Esophagus squamous epithelium (tissue), 5 donors: ENCODE results near the gene ZFPM1. TPM values are rescaled to one million over a fixed set of nuclear protein-coding genes. Genes with fewer than 3 reads are reported as not detected.

ENCODE experiments used
- DNase-seq: peaks from one replicate; lab custom pipeline; 2025; lab: John Stamatoyannopoulos, UW
- H3K27ac ChIP-seq, 4 donors: fragments of 200-600 bp; sonication (generic); one replicate each; pipeline ENCODE4 v1.5.1; 2016 to 2019; ENCODE audit warnings: mild to moderate bottlenecking in 1 of 4
- H3K27me3 ChIP-seq, 4 donors: fragments of 200-600 bp; sonication (generic); 1 replicate in 3 of 4; 2 replicates in 1 of 4; pipeline versions ENCODE4 v1.5.1 to v1.6.0; 2017 to 2021; ENCODE audit warnings: antibody characterized with exemption in 1 of 4
- H3K36me3 ChIP-seq, 3 donors: fragments of 200-600 bp; sonication (generic); one replicate each; pipeline ENCODE4 v1.5.1; 2016 to 2019
- H3K4me1 ChIP-seq, 3 donors: fragments of 200-600 bp; sonication (generic); one replicate each; pipeline ENCODE4 v1.5.1; 2017 to 2019
- H3K4me3 ChIP-seq, 4 donors: fragments of 200-600 bp; sonication (generic); 1 replicate in 3 of 4; 2 replicates in 1 of 4; pipeline ENCODE4 v1.5.1; 2016 to 2019; ENCODE audit warnings: mild to moderate bottlenecking in 2 of 4, moderate library complexity in 1 of 4
- H3K9me3 ChIP-seq, 3 donors: fragments of 200-600 bp; sonication (generic); one replicate each; pipeline ENCODE4 v1.5.1; 2016 to 2019
- CTCF ChIP-seq, 6 experiments: fragments of 450-650 bp in 4 of 6; fragments of 200-600 bp in 2 of 6; sonication (generic) in 2 of 6; IDR thresholded peaks; one replicate each; pipeline ENCODE4 v1.5.1; 2016 to 2019; ENCODE audit warnings: antibody characterized with exemption in 6 of 6, mild to moderate bottlenecking in 4 of 6, moderate library complexity in 4 of 6
- POLR2A ChIP-seq, 4 donors: fragments of 450-650 bp; IDR thresholded peaks; one replicate each; pipeline ENCODE4 v1.6.1; 2017; ENCODE audit warnings: antibody characterized with exemption in 4 of 4, mild to moderate bottlenecking in 4 of 4, moderate library complexity in 3 of 4
- WGBS, 2 donors: methylation state at CpG; one replicate each; pipeline ENCODE4 v1.1.5; 2018; 5-methylcytosine and 5-hydroxymethylcytosine counted together
- intact Hi-C: fragments of 100-400 bp; cut with DNase I; formaldehyde crosslinking; loops from one replicate; pipeline ENCODE4 v1.15.0; 2022
- total RNA-seq, 4 donors: library from RNA; depleted of rRNA; stranded (reverse); fragments of >200 nt; gene quantifications; one replicate each; pipeline ENCODE4 v1.1.0, GENCODE V29; 2016
- donor health status: DM: yes; HTN: yes; CAD: no.

ZFPM1 gene
- total RNA-seq, 4 donors from 2014 or later, result 0.67 to 1.7 (median 1.2) TPM

- no peak overlapping the region for H3K27ac ChIP-seq
- peaks cover 0 to 71% (median 0%) of the 10 kb centered on the region in 4 donors for H3K27me3 ChIP-seq
- H3K4me3 ChIP-seq, result no peak overlapping the region
- no peak for DNase-seq
- 69 to 80% methylated on average over 10 to 19 of the region's 32 CpGs for WGBS, 2 donors
- no peak for TF ChIP-seq POLR2A (IDR thresholded peaks at IDR 0.05)
- no peak for TF ChIP-seq CTCF (IDR thresholded peaks at IDR 0.05)
- no peaks in the 10 kb centered on the region for H3K36me3 ChIP-seq
- H3K4me1 ChIP-seq, result peaks cover 2 to 14% (median 3%) of the 10 kb centered on the region in 3 donors
- intact Hi-C loops, result loop anchor here (5.0 kb wide), 1 partner anchor 241 kb away; no protein-coding TSS in a partner anchor
- H3K9me3 ChIP-seq, result no peaks in the 10 kb centered on the region
Measured at GRCh38 chr16:88438084-88438870, 14.8 kb upstream of the ZFPM1 start.

GRCh38 chr16:88439016-88439415, 14.1 kb upstream of the ZFPM1 start:
- no peak for DNase-seq
- H3K4me3 ChIP-seq, result no peak overlapping the region
- no peak for TF ChIP-seq POLR2A (IDR thresholded peaks at IDR 0.05)
- no peak for TF ChIP-seq CTCF (IDR thresholded peaks at IDR 0.05)
- H3K9me3 ChIP-seq, result no peaks in the 10 kb centered on the region
- H3K27ac ChIP-seq, result no peak overlapping the region
- no peaks in the 10 kb centered on the region for H3K36me3 ChIP-seq
- WGBS, 2 donors, result 73 to 76% methylated on average over 5 to 10 of the region's 17 CpGs
- peaks cover 3 to 17% (median 3%) of the 10 kb centered on the region in 3 donors for H3K4me1 ChIP-seq
- intact Hi-C loops, result loop anchor here (5.0 kb wide), 1 partner anchor 242 kb away; no protein-coding TSS in a partner anchor
- H3K27me3 ChIP-seq, result peaks cover 0 to 66% (median 0%) of the 10 kb centered on the region in 4 donors

- 71 to 87% methylated on average over 8 to 10 of the region's 12 CpGs for WGBS, 2 donors
Measured at GRCh38 chr16:88439706-88440105, 13.4 kb upstream of the ZFPM1 start.

GRCh38 chr16:88440111-88440510, 13.0 kb upstream of the ZFPM1 start:
- Histone ChIP-seq H3K36me3 (no peaks in the 10 kb centered on the region), H3K9me3 (no peaks in the 10 kb centered on the region), H3K27ac (no peak overlapping the region), H3K27me3 (peaks cover 0 to 62% (median 0%) of the 10 kb centered on the region in 4 donors), H3K4me3 (no peak overlapping the region), H3K4me1 (peaks cover 3 to 17% (median 3%) of the 10 kb centered on the region in 3 donors)
- intact Hi-C loops, result loop anchor here (5.0 kb wide), 2 partner anchors 87 to 122 kb away; no protein-coding TSS in a partner anchor
- DNase-seq, result no peak
- 70 to 93% methylated on average over 5 to 7 of the region's 14 CpGs for WGBS, 2 donors
- TF ChIP-seq POLR2A (IDR thresholded peaks at IDR 0.05) (no peak), CTCF (IDR thresholded peaks at IDR 0.05) (no peak)

More at GRCh38 chr16:88439706-88440105, 13.4 kb upstream of the ZFPM1 start:
- TF ChIP-seq POLR2A (IDR thresholded peaks at IDR 0.05) (no peak), CTCF (IDR thresholded peaks at IDR 0.05) (no peak)
- intact Hi-C loops, result loop anchor here (5.0 kb wide), 3 partner anchors 88 to 242 kb away; no protein-coding TSS in a partner anchor
- Histone ChIP-seq H3K36me3 (no peaks in the 10 kb centered on the region), H3K27ac (no peak overlapping the region), H3K4me3 (no peak overlapping the region), H3K9me3 (no peaks in the 10 kb centered on the region), H3K27me3 (peaks cover 0 to 62% (median 0%) of the 10 kb centered on the region in 4 donors), H3K4me1 (peaks cover 3 to 17% (median 3%) of the 10 kb centered on the region in 3 donors)
- no peak for DNase-seq
